Activated CD4-positive, alpha-beta T cell treated with anti-CD3 and anti-CD28 coated beads for 1 hour (primary cell): ENCODE data around the gene SPTLC2.

Experiments
- DNase-seq: peaks from one replicate; pipeline ENCODE4 v3.0.0-alpha.2; 2020

SPTLC2 gene

DNA sequence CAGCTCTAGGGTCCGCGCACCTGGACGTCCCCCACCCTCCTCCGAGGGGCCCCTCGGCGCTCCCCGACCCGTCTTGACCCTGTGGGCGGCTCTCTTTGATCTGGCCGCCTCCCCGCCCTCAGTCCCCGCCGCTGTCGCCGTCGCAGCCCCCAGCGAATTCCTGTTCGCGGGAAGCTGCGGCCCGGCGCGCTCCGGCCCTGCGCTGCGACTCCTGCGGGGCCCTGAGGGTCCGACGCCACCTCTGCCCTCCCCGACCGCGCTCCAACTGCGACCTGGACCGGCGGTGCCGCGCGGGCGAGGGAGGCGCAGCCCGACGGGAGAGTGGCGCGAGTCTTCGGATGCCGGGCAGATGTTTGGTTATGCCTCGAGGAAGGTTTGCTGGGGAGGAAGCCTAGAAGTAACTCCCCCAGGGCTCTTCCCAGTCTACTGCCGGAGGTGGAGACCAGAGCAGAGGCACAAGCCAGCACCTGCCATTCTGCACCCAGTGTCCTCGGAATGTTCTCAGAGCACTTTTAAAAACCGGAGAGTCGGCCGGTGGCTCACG is 117.4 kb downstream of the SPTLC2 start:
- no peak for DNase-seq

- peak; percentile 22 for DNase-seq
Observed at GRCh38 chr14:77498120-77498979, 118.1 kb downstream of the SPTLC2 start, which contains the start of gene ISM2. Gene ISM2 (minus strand): TSS chr14:77498816. CDS start chr14:77498793, 23 bp downstream.

DNA sequence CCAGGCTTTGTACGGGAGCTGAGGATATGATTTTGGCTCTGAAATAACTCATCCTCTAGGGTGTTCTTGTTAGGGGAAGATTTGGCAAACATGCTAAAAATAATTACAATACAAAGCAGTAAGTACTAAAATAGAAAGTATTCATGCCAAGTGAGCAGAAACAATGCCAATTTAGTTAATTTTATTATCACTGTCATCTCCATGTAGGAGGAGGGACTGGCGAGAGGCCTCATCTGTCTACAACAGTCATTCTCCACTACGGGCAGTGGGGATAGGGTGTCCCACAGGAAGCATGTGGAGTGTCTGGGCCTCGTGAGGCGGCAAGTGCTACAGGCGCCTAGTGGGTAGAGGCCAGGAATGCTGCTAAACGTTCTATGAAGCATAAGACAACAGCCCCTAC is 121.1 kb downstream of the SPTLC2 start:
- DNase-seq: no peak

- no peak for DNase-seq
Observed at GRCh38 chr14:77491056-77491455, 125.4 kb downstream of the SPTLC2 start.

DNA sequence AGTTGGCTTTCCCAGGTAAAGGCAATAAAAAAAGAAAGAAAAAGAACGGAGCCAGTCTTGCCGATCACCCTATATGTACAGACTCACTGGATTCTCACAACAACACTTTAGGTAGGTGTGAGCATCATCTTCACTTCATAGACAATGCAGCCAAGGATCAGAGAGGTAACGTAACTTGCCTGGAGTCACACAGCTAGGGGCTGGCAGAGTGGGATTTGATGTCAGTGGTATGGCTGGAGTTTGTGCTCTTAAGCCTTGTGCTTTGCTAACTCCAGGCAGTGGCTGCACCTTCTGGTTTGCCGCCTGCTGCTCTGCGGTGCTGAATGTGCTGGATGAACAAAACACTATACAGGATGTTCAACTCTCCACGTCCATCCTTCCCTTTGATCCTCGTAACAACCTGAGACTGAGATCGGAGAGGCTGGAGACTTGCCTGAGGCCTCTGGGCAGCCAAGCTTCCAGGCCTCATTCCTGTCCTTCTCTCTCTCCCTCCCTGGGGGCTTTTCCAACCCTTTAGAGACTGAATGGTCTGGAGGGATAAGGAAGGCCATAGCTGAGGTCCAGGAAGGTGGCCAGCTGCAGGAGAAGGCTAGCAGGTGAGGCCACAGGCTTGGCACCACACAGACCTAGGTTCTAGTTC is 126.0 kb downstream of the SPTLC2 start:
- no peak for DNase-seq

DNA sequence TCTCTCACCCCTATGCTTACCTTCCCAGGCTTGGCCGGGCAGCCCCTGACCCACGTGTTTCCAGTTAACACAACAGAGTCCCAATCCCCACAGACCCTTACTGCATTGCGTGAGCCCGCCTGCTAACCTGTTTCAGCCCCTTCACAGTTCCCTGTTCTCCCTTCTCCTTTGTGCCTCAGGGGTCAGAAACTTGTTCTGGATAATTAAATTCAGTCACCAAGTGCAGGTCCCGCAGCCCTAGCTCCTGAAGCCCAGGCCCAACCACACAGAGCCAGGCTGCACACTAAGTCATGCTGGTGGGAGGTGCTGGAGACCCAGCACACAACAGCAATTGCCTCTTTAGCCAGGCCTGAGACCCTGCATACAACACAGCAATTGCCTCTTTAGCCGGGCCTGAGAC is 127.4 kb downstream of the SPTLC2 start:
- DNase-seq: no peak

DNA sequence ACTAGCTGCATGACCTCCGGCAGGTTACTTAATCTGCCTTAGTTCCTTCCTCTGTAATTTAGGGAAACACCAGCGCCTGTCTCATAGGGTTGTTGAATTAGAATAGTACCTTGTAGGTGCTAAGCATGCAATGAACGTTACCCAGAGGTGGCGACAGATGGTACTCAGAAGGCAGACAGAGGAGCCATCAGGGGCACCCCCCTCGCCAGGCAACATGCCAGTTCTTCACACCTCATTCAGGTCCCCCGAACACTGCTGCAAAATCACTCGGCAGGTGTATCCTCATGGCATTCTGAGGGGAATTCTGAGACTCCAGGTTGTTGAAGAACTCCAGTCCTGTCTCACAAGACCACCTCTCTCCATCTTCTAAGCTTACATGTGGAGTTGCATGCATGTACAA is 127.9 kb downstream of the SPTLC2 start:
- no peak for DNase-seq

DNA sequence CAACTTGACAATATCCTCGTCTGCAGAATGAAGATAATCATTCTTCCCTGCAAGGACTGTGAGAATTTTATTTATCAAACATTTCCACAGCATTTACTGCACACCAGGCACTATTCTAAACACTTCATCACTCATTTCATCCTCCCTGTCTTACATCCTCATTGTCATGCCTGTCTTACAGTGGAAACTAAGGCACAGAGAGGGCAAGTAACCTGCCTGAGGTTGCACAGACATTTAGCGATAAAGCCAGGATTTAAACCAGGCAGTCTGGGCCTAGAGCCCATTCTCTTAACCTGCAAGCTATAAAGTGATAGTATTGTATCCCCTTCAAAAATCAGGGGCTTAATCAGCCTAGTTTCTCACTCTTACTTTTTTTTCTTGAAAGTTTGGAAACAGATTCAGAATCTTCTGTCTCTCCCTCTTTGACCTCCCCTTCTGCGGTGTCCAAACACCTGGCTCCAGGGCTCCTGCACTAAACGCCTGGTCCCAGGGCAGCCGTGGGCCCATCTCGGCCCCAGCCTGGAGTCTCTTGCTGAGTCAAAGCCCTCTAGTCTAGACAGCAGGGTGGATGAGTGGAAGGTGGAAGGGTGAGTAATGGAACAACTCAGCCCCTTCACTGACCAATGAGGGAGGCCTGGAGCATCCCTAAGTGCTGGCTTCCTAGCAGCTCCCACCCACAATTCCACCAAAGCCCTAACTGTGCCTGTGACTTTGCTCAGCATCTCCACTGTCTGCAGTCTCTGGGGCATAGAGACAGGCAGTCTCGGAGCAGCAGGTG is 130.3 kb downstream of the SPTLC2 start:
- no peak for DNase-seq

- no peak for DNase-seq
Observed at GRCh38 chr14:77485256-77485655, 131.2 kb downstream of the SPTLC2 start.

DNA sequence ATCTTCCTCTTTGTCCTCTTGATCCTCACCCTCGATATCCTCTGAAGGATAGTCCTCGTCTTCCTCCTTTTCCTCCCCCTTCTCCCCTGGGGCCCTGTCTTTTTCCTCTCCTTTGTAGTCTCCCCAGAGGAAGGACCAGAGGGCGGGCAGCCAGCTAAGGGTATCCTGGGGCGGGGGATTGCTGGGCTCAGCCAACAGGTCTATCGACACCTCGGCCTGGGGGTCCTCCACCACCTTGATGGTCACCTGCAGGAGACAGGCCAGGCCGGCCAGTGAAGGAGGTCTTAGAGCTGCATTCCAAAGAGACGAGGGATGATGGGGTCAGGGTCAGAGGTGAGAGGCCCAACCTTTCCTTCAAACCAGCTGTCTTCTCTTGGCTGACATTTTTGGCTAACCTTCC is 134.0 kb downstream of the SPTLC2 start:
- no peak for DNase-seq

DNA sequence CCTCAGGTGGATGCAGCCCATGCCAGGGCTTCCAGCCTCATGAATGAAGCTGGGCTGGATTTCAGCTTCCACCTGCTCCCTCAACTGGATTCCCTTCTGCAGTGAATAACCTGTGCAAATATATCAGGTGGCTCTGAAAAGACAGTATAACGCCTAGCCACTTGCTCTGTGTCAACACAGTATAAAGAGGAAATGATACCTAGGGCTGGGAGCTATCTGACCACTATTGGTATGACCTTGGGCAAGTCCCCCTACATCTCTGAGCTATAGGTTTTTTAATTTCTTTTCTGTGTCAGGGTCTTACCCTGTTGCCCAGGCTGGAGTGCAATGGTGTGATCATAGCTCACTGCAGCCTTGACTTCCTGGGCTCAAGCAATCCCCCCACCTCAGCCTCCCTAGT is 137.6 kb downstream of the SPTLC2 start:
- no peak for DNase-seq

GRCh38 chr14:77478029-77478428 is 138.4 kb downstream of the SPTLC2 start:
- DNase-seq: no peak

DNA sequence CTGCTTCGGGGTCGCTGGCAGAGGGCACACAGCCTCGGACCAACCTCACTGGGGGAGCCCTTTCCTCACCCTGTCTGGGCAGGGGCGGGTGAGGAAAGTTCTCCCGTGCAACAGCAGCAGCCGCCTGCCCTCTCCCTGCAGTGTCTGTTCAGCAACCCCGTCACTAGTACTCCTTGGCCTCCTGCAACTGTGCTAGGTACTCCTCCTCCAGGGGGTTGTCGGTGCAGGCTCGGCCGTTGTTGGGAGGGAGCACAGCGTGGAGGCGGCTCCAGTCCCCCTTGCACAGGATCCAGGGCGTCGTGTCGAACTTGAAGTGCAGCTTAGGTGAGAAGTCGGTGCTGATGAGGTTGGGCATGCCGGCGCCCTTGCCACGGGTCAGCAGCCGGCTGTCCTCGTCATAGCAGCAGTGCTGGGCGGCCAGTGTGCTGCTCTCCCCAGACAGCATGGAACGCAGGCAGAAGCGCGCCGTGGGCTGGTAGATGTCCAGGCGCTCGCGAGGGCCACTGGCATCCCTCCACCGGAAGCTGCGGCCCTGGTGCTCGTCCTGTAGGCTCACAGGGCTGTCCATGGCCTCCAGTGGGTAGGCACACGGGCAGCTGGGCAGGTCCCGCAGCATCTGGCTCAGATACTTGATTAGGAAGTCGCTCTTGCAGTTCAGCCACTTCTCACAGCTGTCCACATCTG is 140.9 kb downstream of the SPTLC2 start:
- DNase-seq: no peak

GRCh38 chr14:77474479-77475177 is 141.8 kb downstream of the SPTLC2 start:
- DNase-seq: no peak

- no peak for DNase-seq
Observed at GRCh38 chr14:77473921-77474320, 142.5 kb downstream of the SPTLC2 start.

- no peak for DNase-seq
Observed at GRCh38 chr14:77470224-77470870, 146.1 kb downstream of the SPTLC2 start.

DNA sequence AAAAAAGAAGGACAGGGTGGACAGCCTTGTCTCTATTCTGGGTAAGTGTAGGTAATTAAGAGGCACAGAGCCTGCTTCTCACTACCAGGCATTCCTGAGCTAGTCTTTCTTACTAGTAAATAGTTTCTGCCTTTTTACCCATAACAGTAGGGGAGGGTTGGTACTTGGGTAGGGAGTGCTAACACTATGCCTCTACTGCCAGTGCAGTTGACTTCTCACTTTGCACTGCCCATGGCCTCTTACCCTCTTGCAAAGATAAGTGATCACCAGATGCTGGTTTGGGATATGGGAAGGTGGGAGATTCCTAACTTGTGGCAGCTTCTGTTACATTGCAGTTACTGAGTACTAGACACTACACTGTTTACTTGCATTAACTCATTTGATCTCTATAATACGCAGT is 146.9 kb downstream of the SPTLC2 start:
- no peak for DNase-seq

GRCh38 chr14:77469067-77469505 is 147.4 kb downstream of the SPTLC2 start:
- no peak for DNase-seq

DNA sequence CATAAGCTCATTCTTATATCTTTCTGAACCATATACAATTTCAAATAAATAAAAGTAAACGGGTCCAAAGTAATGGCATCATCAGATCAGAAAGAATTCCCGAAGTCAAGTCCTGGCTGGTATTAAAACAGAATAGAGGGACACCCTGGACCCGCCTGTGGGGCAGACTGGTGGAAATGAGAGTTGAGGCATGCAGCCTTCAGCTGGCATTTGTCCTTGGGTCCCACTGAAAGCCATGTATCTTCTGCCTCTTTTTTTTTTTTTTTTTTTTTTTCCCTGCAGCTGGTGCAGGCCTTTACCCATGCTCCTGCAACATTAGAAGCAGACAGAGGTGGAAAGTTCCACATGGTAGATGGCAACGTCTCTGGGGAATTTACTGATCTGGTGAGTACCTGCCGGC is 148.6 kb downstream of the SPTLC2 start:
- no peak for DNase-seq

GRCh38 chr14:77459072-77459723 is 157.2 kb downstream of the SPTLC2 start:
- DNase-seq: peak; percentile 22
